Loucy (cell line): Measurements from ENCODE around the gene RPTOR.

Source experiments
- CTCF ChIP-seq: fragments of 200-600 bp; sonication (generic); conservative IDR thresholded peaks from 2 replicates; pipeline ENCODE4 v1.5.1; 2014; ENCODE audit warnings: mild to moderate bottlenecking, antibody characterized with exemption, low read length
- EZH2phosphoT487 ChIP-seq: fragments of 200-600 bp; IDR thresholded peaks from 2 replicates; pipeline ENCODE4 v1.6.1; 2018; ENCODE audit warnings: antibody characterized with exemption, mild to moderate bottlenecking, moderate library complexity, borderline replicate concordance

- TF ChIP-seq CTCF (no peak), EZH2phosphoT487 (no peak)
These were observed 109.2 kb downstream of the RPTOR start for GRCh38 chr17:80653856-80654255.
